ENCODE data around the gene ADAMTS2. TPM values are rescaled to one million over a fixed set of nuclear protein-coding genes. Genes with fewer than 3 reads are reported as not detected.

Gene ADAMTS2
- total RNA-seq, 3 donors from 2014 or later (not counting 1 experiment from before 2014, with no cell fraction given) = 0.28 TPM; not detected in 2

DNA sequence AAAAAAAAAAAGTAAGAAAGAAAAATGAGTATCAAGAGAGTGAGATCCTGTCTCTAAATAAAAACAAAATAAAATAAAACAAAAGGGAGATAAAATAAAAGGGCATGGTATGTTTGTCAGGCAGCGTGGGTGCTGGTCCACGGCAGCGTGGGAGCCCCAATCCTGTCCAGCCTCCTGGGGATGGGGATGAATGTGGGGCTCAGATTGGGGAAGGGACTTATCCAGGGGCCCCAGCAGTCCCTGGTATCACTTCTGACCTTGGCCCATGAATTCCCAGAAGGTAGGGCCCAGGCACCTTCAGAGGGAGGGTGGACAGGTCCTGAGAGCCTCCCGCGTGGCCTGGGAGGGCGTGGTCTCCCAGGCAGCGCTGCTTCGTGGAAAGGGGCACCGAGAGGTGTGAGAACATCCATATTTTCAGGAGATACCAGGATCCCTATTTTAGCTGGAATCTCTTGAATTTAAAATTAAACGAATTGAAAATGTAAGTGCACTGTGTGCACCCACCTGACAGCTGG, 213.9 kb downstream of the ADAMTS2 start:
- 89% methylated on average over 10 of the region's 10 CpGs for WGBS (ENCODE audit: insufficient coverage)
- Mint-ChIP-seq H3K36me3 (no peaks in the 10 kb centered on the region), H3K9me3 (no peaks in the 10 kb centered on the region), H3K4me3 (no peak overlapping the region), H3K4me1 (no peaks in the 10 kb centered on the region), H3K27me3 (ENCODE audit: low read depth in 2 of 2) (no peaks in the 10 kb centered on the region), H3K27ac (no peak overlapping the region)
- no peaks in the 10 kb centered on the region for H3K27me3 ChIP-seq (ENCODE audit: control insufficient read depth, insufficient read depth, low read length)
- no peaks in the 10 kb centered on the region for H3K9me3 ChIP-seq (ENCODE audit: control insufficient read depth, insufficient read depth, low read length)
- H3K27ac ChIP-seq (ENCODE audit: low read length) = no peak overlapping the region
- TF ChIP-seq, protein P1, sequence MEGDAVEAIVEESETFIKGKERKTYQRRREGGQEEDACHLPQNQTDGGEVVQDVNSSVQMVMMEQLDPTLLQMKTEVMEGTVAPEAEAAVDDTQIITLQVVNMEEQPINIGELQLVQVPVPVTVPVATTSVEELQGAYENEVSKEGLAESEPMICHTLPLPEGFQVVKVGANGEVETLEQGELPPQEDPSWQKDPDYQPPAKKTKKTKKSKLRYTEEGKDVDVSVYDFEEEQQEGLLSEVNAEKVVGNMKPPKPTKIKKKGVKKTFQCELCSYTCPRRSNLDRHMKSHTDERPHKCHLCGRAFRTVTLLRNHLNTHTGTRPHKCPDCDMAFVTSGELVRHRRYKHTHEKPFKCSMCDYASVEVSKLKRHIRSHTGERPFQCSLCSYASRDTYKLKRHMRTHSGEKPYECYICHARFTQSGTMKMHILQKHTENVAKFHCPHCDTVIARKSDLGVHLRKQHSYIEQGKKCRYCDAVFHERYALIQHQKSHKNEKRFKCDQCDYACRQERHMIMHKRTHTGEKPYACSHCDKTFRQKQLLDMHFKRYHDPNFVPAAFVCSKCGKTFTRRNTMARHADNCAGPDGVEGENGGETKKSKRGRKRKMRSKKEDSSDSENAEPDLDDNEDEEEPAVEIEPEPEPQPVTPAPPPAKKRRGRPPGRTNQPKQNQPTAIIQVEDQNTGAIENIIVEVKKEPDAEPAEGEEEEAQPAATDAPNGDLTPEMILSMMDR (IDR thresholded peaks at IDR 0.05) = no peak
- ATAC-seq (no peak), DNase-seq (no peak)
- H3K36me3 ChIP-seq (ENCODE audit: control insufficient read depth, insufficient read depth, low read length) = no peaks in the 10 kb centered on the region
- no peak overlapping the region for H3K4me3 ChIP-seq (ENCODE audit: low read length)
- intact Hi-C loops (cut with micrococcal nuclease) = no loop called here
- no peaks in the 10 kb centered on the region for H3K4me1 ChIP-seq (ENCODE audit: control insufficient read depth, insufficient read depth, low read length)

DNA sequence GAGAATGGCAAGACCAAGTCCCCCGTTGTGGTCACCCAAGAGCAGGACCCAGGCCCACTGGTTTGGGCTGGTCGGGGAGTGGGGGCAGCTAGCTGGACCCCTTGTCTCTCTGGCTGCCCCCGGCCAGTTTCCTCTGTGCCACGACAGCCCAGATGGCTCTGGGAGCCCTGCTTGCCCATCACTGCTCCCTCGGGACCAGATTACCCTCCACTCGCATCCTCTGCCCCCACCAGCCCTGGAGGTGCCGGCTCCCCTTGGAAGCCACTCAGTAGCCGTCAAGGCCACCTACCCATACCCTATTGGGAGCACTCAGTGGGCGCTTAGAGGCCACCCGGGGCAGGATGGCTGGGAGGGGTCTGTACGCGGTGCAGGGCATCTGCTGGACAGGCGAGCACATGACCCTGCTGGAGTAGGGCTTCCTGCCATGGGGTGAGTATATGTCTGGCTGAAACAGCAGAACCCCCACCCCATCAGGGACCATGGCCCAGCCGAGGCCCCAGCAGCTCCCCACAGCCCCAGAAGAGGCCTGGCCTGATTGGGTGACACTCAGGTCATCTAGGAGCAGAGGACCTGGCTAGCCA, 215.1 kb downstream of the ADAMTS2 start:
- Mint-ChIP-seq H3K27me3 (ENCODE audit: low read depth in 2 of 2) (no peaks in the 10 kb centered on the region), H3K4me1 (no peaks in the 10 kb centered on the region), H3K27ac (no peak overlapping the region), H3K9me3 (no peaks in the 10 kb centered on the region), H3K36me3 (no peaks in the 10 kb centered on the region), H3K4me3 (no peak overlapping the region)
- TF ChIP-seq, protein P1 (IDR thresholded peaks at IDR 0.05) = no peak
- Histone ChIP-seq H3K9me3 (ENCODE audit: control insufficient read depth, insufficient read depth, low read length) (peaks cover 1% of the 10 kb centered on the region), H3K4me3 (ENCODE audit: low read length) (no peak overlapping the region), H3K4me1 (ENCODE audit: control insufficient read depth, insufficient read depth, low read length) (no peaks in the 10 kb centered on the region), H3K27ac (ENCODE audit: low read length) (no peak overlapping the region), H3K27me3 (ENCODE audit: control insufficient read depth, insufficient read depth, low read length) (no peaks in the 10 kb centered on the region), H3K36me3 (ENCODE audit: control insufficient read depth, insufficient read depth, low read length) (no peaks in the 10 kb centered on the region)
- intact Hi-C loops (cut with micrococcal nuclease) = no loop called here
- no peak for DNase-seq
- 93% methylated on average over 14 of the region's 14 CpGs for WGBS (ENCODE audit: insufficient coverage)
- no peak for ATAC-seq

DNA sequence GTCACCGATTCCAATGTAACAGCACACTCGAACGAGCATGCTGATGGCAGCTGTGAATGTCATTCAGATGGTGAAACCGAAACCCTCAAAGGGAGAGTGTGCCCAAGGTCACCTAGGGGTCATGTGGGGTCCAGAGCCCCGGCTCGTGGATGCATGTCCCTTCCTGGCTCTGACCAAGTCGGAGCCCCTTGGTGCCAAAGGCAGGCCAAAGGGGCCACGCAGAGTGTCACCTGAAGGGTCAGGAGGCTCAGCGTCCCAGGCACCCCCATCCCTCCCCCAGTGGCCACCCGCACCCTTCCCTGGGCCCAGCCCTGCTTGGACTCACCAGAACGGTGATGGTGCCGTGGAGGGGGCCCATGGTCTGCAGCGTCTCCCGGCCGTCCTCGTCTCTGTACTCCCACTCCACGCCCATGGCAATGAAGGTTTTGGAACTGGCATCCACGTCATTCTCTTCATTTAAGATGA, 215.6 kb downstream of the ADAMTS2 start:
- Histone ChIP-seq H3K27me3 (ENCODE audit: control insufficient read depth, insufficient read depth, low read length) (no peaks in the 10 kb centered on the region), H3K4me1 (ENCODE audit: control insufficient read depth, insufficient read depth, low read length) (no peaks in the 10 kb centered on the region), H3K36me3 (ENCODE audit: control insufficient read depth, insufficient read depth, low read length) (no peaks in the 10 kb centered on the region), H3K4me3 (ENCODE audit: low read length) (no peak overlapping the region), H3K27ac (ENCODE audit: low read length) (no peak overlapping the region), H3K9me3 (ENCODE audit: control insufficient read depth, insufficient read depth, low read length) (peaks cover 2% of the 10 kb centered on the region)
- no peak for ATAC-seq
- Mint-ChIP-seq H3K36me3 (no peaks in the 10 kb centered on the region), H3K4me1 (no peaks in the 10 kb centered on the region), H3K27me3 (ENCODE audit: low read depth in 2 of 2) (no peaks in the 10 kb centered on the region), H3K9me3 (no peaks in the 10 kb centered on the region), H3K27ac (no peak overlapping the region), H3K4me3 (no peak overlapping the region)
- TF ChIP-seq, protein P1 (IDR thresholded peaks at IDR 0.05) = no peak
- 89% methylated on average over 18 of the region's 18 CpGs for WGBS (ENCODE audit: insufficient coverage)
- intact Hi-C loops (cut with micrococcal nuclease) = no loop called here
- DNase-seq = no peak

DNA sequence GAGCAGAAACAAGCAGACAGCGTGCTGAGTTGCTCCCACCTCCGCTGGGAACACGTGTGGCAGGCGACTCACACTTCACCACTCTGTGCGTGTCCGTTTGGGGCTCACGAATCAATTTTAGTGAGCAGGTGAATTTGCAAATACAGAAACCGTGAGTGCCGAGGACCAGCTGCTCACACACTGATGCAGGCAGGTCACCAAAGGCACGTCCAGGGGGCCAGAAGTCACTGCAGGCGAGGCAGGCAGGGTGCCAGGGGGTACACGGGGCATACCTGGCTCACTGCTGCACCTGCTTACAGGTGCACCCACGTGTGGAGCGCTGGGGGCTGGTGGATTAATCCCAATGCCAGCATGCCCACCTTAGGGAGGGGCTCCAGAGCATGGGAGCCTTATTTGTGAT, 216.3 kb downstream of the ADAMTS2 start:
- ATAC-seq (no peak), DNase-seq (no peak)
- no peak overlapping the region for H3K27ac Mint-ChIP-seq
- no peak overlapping the region for H3K27ac ChIP-seq (ENCODE audit: low read length)
- TF ChIP-seq, protein P1 (IDR thresholded peaks at IDR 0.05) = no peak
- intact Hi-C loops (cut with micrococcal nuclease) = no loop called here
- H3K4me3 Mint-ChIP-seq = no peak overlapping the region
- H3K27me3 Mint-ChIP-seq (ENCODE audit: low read depth in 2 of 2) = no peaks in the 10 kb centered on the region
- H3K4me1 Mint-ChIP-seq = no peaks in the 10 kb centered on the region
- H3K36me3 ChIP-seq (ENCODE audit: control insufficient read depth, insufficient read depth, low read length) = no peaks in the 10 kb centered on the region
- WGBS (ENCODE audit: insufficient coverage) = 82% methylated on average over 14 of the region's 14 CpGs
- H3K27me3 ChIP-seq (ENCODE audit: control insufficient read depth, insufficient read depth, low read length) = no peaks in the 10 kb centered on the region
- H3K36me3 Mint-ChIP-seq = no peaks in the 10 kb centered on the region
- H3K9me3 ChIP-seq (ENCODE audit: control insufficient read depth, insufficient read depth, low read length) = peaks cover 2% of the 10 kb centered on the region
- H3K4me3 ChIP-seq (ENCODE audit: low read length) = no peak overlapping the region
- H3K9me3 Mint-ChIP-seq = no peaks in the 10 kb centered on the region
- no peaks in the 10 kb centered on the region for H3K4me1 ChIP-seq (ENCODE audit: control insufficient read depth, insufficient read depth, low read length)

Measured in natural killer cell (primary cell).